ENCODE data around the gene FOXE3. TPM values are rescaled to one million over a fixed set of nuclear protein-coding genes. Genes with fewer than 3 reads are reported as not detected.

Gene FOXE3
- total RNA-seq, 1 experiment from 2014 or later, result 0.15 TPM

- Histone ChIP-seq H3K4me2 (ENCODE audit: insufficient read depth, insufficient read length, low read length) (no peak overlapping the region), H3T11ph (ENCODE audit: low read length) (no peak overlapping the region), H3K79me1 (ENCODE audit: insufficient read depth, low read depth, low read length, poor library complexity, severe bottlenecking) (no peaks in the 10 kb centered on the region), H3K9me3 (ENCODE audit: control insufficient read depth, low read depth, low read length) (no peaks in the 10 kb centered on the region), H4K91ac (ENCODE audit: insufficient read length, low read depth, low read length) (no peak overlapping the region), H4K5ac (ENCODE audit: insufficient read length, low read depth, low read length) (no peak overlapping the region), H2AFZ (ENCODE audit: low read length) (no peak overlapping the region), H3K14ac (ENCODE audit: insufficient read depth, low read length) (no peak overlapping the region), H2AK5ac (ENCODE audit: insufficient read length, low read length) (no peak overlapping the region), H3K9ac (ENCODE audit: extremely low read depth, insufficient read length, low read length) (no peak overlapping the region), H3K79me2 (ENCODE audit: insufficient read depth, low read length) (no peaks in the 10 kb centered on the region), H2BK12ac (ENCODE audit: insufficient read length, low read depth, low read length) (no peak overlapping the region), H3K27ac (ENCODE audit: insufficient read length, low read depth, low read length) (no peak overlapping the region), H2BK120ac (ENCODE audit: low read depth, low read length, poor library complexity, severe bottlenecking) (no peak overlapping the region), H2BK20ac (ENCODE audit: low read depth, low read length, poor library complexity, severe bottlenecking) (no peak overlapping the region), H4K20me1 (ENCODE audit: control insufficient read depth, insufficient read depth, insufficient read length) (no peaks in the 10 kb centered on the region), H4K8ac (replicated peaks; ENCODE audit: insufficient read length, low read depth, low read length) (no peak overlapping the region), H3K4ac (ENCODE audit: low read depth, low read length) (no peak overlapping the region), H2BK15ac (ENCODE audit: low read depth, low read length) (no peak overlapping the region), H3K23ac (ENCODE audit: insufficient read length, low read depth, low read length) (no peak overlapping the region), H2BK5ac (ENCODE audit: insufficient read length, low read length) (no peak overlapping the region), H3K56ac (ENCODE audit: insufficient read length, low read depth, low read length) (no peak overlapping the region), H3K4me1 (ENCODE audit: insufficient read depth, low read length) (no peaks in the 10 kb centered on the region), H3K27me3 (ENCODE audit: insufficient read depth, low read length) (no peaks in the 10 kb centered on the region), H3K23me2 (ENCODE audit: insufficient read length, low read depth, low read length, poor library complexity, severe bottlenecking) (no peaks in the 10 kb centered on the region), H3K18ac (ENCODE audit: insufficient read length, low read depth, low read length) (no peak overlapping the region)
- no peak for DNase-seq
- peaks cover 4 to 18% (median 10%) of the 10 kb centered on the region in 3 experiments; a peak in 4 of 7 replicates for H3K36me3 Mint-ChIP-seq (ENCODE audit: insufficient read depth in 1 of 3, low read depth in 3 of 3)
- H3K9me3 Mint-ChIP-seq, result no peaks in the 10 kb centered on the region
- no peak for TF ChIP-seq CTCF (conservative IDR thresholded peaks at IDR 0.05)
- no peak overlapping the region; a peak in 1 of 7 replicates for H3K27ac Mint-ChIP-seq
- no CpG with 5 or more reads among the region's 7 CpGs for WGBS (ENCODE audit: extremely low coverage, insufficient read length, low lambda C conversion rate)
- H3K4me1 Mint-ChIP-seq, result no peaks in the 10 kb centered on the region
- no peaks in the 10 kb centered on the region for H3K27me3 Mint-ChIP-seq (ENCODE audit: low read depth)
- H3K4me3 Mint-ChIP-seq, result no peak overlapping the region
Measured at GRCh38 chr1:47367651-47368050, 48.4 kb upstream of the FOXE3 start.
